GM19238 (cell line): Measurements from ENCODE around the gene ANKRD26.
"Not testable (repeated sequence)": the region's sequence is repeated elsewhere in the genome, so short reads cannot be mapped to it uniquely, and the experiment has no call there.

ENCODE experiments used
- DNase-seq: peaks from one replicate; pipeline ENCODE4 v3.0.0; 2011; ENCODE audit warnings: low spot score; ENCODE audit not compliant: insufficient read length

The ANKRD26 gene

GRCh38 chr10:27099916-27100812 is at the start of gene ANKRD26:
TSS of gene ANKRD26 (minus strand) at chr10:27100494. CDS start at chr10:27100326, 168 bp downstream.
- peak; percentile 90 for DNase-seq

DNA sequence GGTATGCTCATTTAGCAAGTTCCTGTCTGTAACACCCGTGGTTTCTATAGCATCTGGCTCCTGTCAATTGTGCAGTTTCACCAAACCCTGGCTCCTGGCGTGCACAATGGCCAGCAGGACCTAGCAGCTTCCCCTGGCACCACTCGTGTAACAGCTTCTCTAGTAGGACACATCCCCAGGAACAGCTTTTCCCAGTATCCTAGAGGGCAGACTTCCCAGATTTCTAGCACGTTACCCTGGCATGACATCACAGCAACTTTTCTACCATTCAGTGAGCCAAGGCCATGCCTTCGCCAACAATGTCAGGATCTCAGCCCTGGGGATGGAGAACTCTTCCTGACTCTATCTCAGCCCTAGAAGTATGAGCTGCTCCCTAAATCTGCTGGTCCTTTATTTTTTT is 47.4 kb upstream of the ANKRD26 start:
- DNase-seq = no peak

GRCh38 chr10:27145937-27146336 is 45.6 kb upstream of the ANKRD26 start:
- DNase-seq = no peak

- DNase-seq = no peak
Observed at GRCh38 chr10:27143686-27144085, 43.4 kb upstream of the ANKRD26 start.

DNA sequence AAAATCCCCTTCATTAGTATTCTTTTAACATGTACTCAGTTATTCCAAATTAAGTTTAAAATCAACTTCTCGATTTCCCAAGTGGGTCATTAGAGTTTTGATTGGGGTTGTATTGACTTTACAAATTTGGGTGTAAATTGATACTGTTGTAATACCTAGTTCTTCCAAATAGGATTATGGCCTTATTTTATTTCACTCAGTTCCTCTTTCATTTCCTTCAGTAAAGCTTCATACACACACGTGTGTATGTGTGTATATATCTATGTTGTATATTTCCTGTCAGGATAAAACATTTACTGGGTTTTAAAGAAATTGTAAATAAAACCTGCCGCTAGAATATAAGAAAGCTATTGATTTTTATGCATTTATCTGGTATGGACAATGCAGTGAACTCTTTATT is 38.0 kb upstream of the ANKRD26 start:
- no peak for DNase-seq

GRCh38 chr10:27134371-27134770 is 34.1 kb upstream of the ANKRD26 start:
- DNase-seq = no peak

GRCh38 chr10:27108165-27108564 is 7.9 kb upstream of the ANKRD26 start:
- DNase-seq = no peak

DNA sequence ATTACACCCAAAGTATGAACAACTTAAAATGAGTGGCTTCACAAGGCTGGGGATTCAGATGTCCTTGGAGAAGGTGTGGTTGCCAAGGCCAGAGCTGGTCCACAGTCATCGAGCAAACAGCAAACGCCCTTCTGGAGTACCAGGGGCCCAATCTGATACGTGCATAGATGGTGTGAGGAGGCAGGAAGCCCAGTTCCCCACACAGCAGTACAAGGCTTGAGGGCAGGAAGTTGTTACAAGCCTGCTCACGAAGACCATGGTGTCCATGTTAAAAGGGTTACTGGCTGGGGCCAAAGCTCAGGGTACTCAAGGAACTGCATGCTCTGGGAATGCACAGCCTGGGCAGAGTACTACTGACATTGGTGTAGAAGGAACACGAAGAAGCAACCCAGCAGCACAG is 4.6 kb upstream of the ANKRD26 start:
- no peak for DNase-seq

DNA sequence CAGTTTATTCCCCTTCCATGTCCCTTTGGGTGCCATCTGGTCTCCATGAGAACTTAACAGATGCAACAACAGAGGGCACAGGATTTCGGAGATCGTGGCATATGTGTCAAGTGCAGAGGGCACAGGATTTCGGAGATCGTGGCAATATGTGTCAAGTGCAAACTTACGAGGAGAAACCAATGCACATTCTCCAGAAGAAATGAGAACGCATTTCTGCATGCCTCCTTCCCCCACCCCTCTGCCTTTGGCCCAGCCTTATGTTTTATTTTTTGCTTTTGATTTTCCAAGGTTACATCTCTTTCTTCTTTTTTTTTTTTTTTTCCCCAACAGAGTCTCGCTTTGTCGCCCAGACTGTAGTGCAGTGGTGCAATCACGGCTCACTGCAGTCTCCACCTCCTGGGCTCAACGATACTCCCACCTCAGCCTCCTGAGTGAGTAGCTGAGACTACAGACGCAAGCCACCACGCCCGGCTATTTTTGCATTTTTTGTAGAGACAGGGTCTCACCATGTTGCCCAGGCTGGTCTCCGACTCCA is 586 bp upstream of the ANKRD26 start:
- no peak for DNase-seq

DNA sequence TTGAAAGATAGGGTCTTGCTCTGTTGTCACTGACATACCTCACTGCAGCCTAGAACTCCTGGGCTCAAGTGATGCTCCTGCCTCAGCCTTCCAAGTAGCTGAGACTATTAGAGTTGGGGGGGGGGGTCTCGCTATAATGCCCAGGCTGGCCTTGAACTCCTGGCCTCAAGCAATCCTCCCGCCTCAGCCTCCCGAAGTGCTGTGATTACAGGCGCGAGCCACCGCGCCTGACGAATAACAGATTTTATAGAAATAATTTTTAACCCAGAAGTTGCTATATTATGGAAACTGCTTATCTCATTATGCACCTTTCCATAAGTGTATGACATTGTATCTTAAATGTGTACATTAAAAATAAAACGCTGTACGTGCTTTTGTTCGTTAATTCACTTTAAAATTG is 846 bp downstream of the ANKRD26 start:
- no peak for DNase-seq

DNA sequence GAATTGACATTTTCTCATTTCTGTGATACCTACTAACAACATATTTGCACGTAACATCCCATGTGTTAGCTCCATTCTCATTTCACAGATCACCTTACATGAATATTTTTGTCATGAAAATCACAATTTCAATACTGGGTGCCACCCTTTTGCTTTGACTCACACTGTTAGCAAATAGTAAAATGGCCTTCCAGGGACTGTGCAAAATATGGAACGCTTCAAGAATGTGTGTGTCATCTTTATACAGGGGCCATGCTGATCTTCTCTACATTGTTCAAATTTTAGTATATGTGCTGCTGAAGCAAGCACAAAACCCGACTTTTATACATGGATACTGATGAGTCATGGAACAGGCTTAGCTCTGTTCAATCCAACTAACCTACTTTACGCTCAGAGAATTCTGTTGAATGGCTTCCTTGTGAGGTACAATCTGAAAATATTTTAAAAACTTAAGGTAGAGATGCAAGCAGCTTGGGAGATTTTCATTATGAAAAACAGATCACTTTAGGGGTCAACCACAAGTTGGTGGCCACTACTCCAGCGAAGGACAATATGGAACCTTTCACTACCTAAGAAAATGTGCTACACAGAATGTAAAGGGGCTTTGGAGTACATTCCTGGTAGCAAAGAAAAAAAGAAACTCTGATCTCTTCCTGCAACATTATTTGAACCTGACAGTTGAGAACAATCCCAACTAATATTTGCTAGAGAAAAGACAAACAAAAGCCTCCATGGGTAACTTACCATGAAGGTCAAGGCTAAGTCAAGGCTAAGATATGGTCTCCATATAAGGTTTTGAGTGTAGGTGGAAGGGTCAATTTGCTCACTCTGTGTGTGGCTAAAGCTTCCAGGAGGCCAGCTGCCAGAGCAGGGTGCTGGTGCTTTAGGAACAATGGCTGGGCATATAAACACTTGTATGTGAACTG is 11.9 kb downstream of the ANKRD26 start:
- DNase-seq = no peak

DNA sequence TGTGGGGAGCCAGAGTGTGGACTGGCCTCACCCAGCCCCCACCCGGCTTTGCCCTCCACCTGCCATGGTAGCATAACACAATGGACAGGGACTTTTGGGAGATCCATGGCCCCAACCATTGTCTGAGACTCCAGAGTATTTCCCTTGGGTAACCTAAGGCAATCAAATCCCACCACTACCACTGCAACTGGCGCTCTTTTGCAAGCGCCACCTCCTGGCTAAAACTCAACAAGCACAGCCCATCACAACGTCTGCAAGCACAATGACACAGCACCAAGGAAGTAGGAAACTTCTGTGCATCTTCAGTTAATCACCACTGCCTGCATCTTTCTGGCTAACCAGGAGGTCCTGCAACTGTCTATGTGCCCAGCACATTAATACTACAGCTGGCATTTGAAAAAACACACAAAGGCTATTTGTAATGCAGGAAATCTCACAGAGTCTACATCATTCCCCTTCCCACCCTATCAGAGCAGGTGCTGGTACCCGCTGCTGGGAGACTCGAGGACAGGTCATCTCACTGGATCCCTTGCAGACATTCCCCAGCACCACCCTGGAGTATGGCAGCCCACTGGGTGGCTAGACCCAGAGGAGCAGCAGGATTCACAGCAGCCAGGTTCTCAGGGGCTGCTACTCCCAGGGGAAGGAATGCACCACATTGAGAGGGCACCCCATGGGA is 27.7 kb downstream of the ANKRD26 start:
- DNase-seq = no peak

DNA sequence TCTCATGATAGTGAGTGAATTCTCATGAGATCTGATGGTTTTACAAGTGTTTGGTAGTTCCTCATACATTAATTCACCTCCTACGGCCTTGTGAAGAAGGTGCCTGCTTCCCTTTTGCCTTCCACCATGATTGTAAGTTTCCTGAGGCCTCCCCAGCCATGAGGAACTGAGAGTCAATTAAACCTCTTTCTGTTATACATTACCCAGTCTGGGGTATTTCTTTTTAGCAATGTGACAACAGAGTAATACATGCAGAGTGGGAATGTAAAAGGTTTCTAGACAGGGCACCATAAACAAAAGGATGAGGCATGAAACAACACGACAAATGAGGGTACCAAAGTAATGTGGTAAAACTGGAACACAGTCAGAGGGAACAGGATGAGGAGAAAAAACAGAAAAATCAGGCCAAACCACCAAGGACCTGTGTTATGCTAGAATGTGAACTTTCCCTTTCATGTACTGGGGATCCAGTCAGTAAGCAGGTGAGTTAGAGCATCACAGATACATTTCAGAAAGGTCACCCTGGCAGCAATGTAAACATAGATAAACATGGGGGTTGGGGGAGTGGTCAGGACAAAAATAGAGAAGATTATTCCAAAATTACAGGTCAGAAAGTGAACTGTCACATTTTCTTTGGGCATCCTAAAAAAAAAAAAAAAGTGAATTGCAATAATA is 31.9 kb downstream of the ANKRD26 start:
- no peak for DNase-seq

- no peak for DNase-seq
Observed at GRCh38 chr10:27065084-27065483, 35.2 kb downstream of the ANKRD26 start.

DNA sequence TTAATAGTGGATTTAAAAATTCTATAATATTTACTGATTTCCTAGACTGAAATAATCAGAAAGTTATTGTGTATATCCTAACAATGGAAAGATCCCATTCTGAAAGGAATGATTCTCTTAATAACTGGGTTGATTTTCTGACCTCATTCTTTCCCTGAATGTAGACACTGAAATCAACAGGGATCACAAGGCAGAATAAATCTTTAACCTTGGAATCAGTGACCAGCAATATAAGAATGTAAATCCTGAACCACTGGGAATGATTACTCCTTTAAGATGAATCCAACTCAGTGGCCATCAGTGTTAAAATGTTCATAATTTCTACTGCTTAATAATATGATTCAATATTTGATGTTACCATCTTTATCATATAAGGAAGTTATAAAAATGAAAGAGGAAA is 47.6 kb downstream of the ANKRD26 start:
- DNase-seq = no peak

DNA sequence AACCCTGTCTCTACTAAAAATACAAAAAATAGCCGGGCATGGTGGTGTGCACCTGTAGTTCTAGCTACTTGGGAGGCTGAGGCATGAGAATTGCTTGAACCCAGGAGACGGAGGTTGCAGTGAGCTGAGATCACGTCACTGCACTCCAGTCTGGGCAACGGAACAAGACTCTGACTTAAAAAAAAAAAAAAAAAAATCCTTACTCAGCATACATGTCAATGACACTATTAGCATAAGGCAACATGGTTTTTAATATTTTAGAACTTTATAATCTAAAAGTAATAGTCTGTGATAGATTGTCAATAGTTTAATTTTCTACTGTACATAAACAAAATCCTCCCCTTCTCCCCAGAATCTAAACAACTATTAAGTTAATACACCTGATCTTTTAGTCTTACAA is 55.0 kb downstream of the ANKRD26 start:
- not testable (repeated sequence) for DNase-seq

DNA sequence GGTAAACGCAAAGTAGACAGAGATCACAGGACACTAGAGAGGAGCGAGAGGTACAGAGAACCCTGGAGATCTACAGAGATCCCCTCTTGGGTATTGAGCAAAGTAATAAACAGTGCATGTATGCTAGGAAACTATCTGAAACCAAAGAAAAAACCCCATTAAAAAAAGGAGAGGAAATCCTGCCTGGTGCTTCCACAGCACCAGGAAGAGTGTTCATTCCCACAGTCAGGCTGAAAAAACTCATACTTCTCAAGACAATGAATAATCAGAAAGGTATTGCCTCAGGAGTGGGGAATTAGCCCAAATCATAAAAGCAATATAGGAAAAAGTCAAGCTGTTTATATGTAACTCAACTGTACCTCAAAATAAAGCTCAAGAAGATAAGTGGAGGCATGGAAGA is 59.1 kb downstream of the ANKRD26 start:
- no peak for DNase-seq

DNA sequence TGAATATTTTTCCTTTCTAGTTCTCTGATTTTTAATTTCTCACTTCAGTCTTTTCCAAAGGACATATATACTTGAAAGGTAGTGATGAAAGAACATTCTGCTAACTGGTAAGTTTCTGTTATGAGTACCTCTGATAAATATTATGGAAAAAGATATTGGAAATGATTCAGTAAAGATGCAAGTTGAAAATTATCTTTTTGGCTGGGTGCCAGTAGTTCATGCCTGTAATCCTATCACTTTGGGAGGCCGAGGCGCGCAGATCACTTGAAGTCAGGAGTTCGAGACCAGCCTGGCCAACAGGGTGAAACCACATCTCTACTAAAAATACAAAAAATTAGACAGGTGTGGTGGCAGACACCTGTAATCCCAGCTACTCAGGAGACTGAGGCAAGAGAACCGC is 62.1 kb downstream of the ANKRD26 start:
- DNase-seq = no peak

GRCh38 chr10:27035163-27035562 is 65.1 kb downstream of the ANKRD26 start:
- no peak for DNase-seq

- no peak for DNase-seq
Observed at GRCh38 chr10:27030060-27030459, 70.2 kb downstream of the ANKRD26 start.

GRCh38 chr10:27022048-27022447 is 78.2 kb downstream of the ANKRD26 start:
- no peak for DNase-seq
